HepG2 (cell line): ENCODE data around the gene APBB2. TPM values are rescaled to one million over a fixed set of nuclear protein-coding genes. Genes with fewer than 3 reads are reported as not detected.

Experiments
- ATAC-seq: fragments of 200-7000 bp; cut with Tn5 transposase; 3 replicates; pipeline ENCODE4 v1.9.1; 2020; ENCODE audit warnings: mild to moderate bottlenecking, moderate library complexity
- BruUV-seq: library from RNA; stranded (reverse); fragments of 400-500 nt; replicated peaks from 2 replicates; lab custom pipeline; 2021; lab: Mats Ljungman, UMichigan
- CTCF ChIA-PET: fragments of 300-600 bp; formaldehyde crosslinking; extraction: SDS; loops from one replicate; lab custom pipeline; 2021; ENCODE audit warnings: low total read pairs, inconsistent platforms, low intra/inter-chr PET ratio; lab: Yijun Ruan, JAX
- POLR2A ChIA-PET: fragments of 350-600 bp; sonication (Branson Sonifier 250); formaldehyde crosslinking; loops from one replicate; lab custom pipeline; 2020; ENCODE audit warnings: antibody characterized with exemption, inconsistent platforms; lab: Yijun Ruan, JAX
- DNase-seq: peaks from one replicate; pipeline ENCODE4 v3.0.0-alpha.2; 2015; ENCODE audit warnings: low spot score
- FAIRE-seq: peaks from 3 replicates; lab custom pipeline; 2011; peaks lifted over from hg19 to GRCh38; lab: Jason Lieb, UNC
- H2AFZ ChIP-seq: one replicate; pipeline ENCODE4 v1.6.1; 2011; ENCODE audit warnings: low read length, inconsistent platforms
- H3K27ac ChIP-seq: fragments of 300-600 bp; 3 replicates; pipeline ENCODE4 v1.8.0; 2011; ENCODE audit warnings: mixed run types, mild to moderate bottlenecking, mixed read lengths, low read length, inconsistent platforms; ENCODE audit not compliant: insufficient read depth; ENCODE audit errors: extremely low read length
- H3K27me3 ChIP-seq, 2 experiments: fragments of 200-600 bp in 1 of 2; 2 replicates in 1 of 2; 3 replicates in 1 of 2; pipeline versions ENCODE4 v1.6.0 to v1.8.0; 2011; ENCODE audit warnings: low read length in 2 of 2, mild to moderate bottlenecking in 2 of 2, moderate library complexity in 2 of 2, inconsistent platforms in 1 of 2; ENCODE audit not compliant: insufficient read depth in 2 of 2, control insufficient read depth in 1 of 2
- H3K36me3 ChIP-seq, 2 experiments: fragments of 200-600 bp in 1 of 2; replicated peaks in 1 of 2; 2 replicates in 1 of 2; 3 replicates in 1 of 2; pipeline versions ENCODE4 v1.5.1 to v1.8.0; 2011; ENCODE audit warnings: low read length in 2 of 2, inconsistent platforms in 1 of 2; ENCODE audit not compliant: insufficient read depth in 2 of 2, control insufficient read depth in 1 of 2
- H3K4me1 ChIP-seq: 2 replicates; pipeline ENCODE4 v1.5.1; 2012; ENCODE audit warnings: low read length, inconsistent platforms; ENCODE audit not compliant: insufficient read depth
- H3K4me2 ChIP-seq: 2 replicates; pipeline ENCODE4 v1.6.0; 2011; ENCODE audit warnings: low read depth, low read length, inconsistent platforms
- H3K4me3 ChIP-seq, 3 experiments: fragments of 200-600 bp in 1 of 3; sonication (generic), shearing (Covaris generic) in 1 of 3; replicated peaks in 1 of 3; 2 replicates each; pipeline ENCODE4 v1.5.1; 2011 to 2016; ENCODE audit warnings: low read length in 3 of 3, inconsistent platforms in 2 of 3, low read depth in 2 of 3, mild to moderate bottlenecking in 2 of 3, control low read depth in 1 of 3, mixed read lengths in 1 of 3; ENCODE audit not compliant: insufficient read depth in 1 of 3
- H3K79me2 ChIP-seq: one replicate; pipeline ENCODE4 v1.6.1; 2011; ENCODE audit warnings: low read length, inconsistent platforms; ENCODE audit not compliant: insufficient read depth
- H3K9ac ChIP-seq: 2 replicates; pipeline ENCODE4 v1.6.0; 2011; ENCODE audit warnings: mild to moderate bottlenecking, low read depth, low read length, inconsistent platforms; ENCODE audit not compliant: insufficient read depth
- H3K9me3 ChIP-seq: 2 replicates; pipeline ENCODE4 v1.5.1; 2012; ENCODE audit warnings: mild to moderate bottlenecking, low read length
- H4K20me1 ChIP-seq: 2 replicates; pipeline ENCODE4 v1.6.0; 2011; ENCODE audit warnings: inconsistent platforms, mild to moderate bottlenecking, low read length, moderate library complexity; ENCODE audit not compliant: insufficient read depth
- CBX5 ChIP-seq: sonication (generic); formaldehyde crosslinking; IDR thresholded peaks from 2 replicates; pipeline ENCODE4 v1.4.0; 2020; ENCODE audit warnings: missing genetic modification reagents, borderline replicate concordance
- GMEB1 ChIP-seq: sonication (generic); formaldehyde crosslinking; IDR thresholded peaks from 2 replicates; pipeline ENCODE4 v1.5.1; 2020; ENCODE audit warnings: missing genetic modification reagents, mild to moderate bottlenecking, borderline replicate concordance
- MIXL1 ChIP-seq: IDR thresholded peaks from 2 replicates; pipeline ENCODE4 v1.6.1; 2016
- PHB2 ChIP-seq: fragments of 450-650 bp; IDR thresholded peaks from 2 replicates; pipeline ENCODE4 v1.6.1; 2018; ENCODE audit not compliant: partially characterized antibody
- REXO4 ChIP-seq: sonication (generic); formaldehyde crosslinking; IDR thresholded peaks from 2 replicates; pipeline ENCODE4 v1.8.0; 2022; ENCODE audit warnings: missing genetic modification reagents, mild to moderate bottlenecking, borderline replicate concordance
- SP5 ChIP-seq: IDR thresholded peaks from 2 replicates; pipeline ENCODE4 v1.6.1; 2016; ENCODE audit warnings: low read depth, borderline replicate concordance
- ZKSCAN5 ChIP-seq: sonication (generic); formaldehyde crosslinking; IDR thresholded peaks from 2 replicates; pipeline ENCODE4 v1.5.1; 2020; ENCODE audit warnings: mild to moderate bottlenecking, missing genetic modification reagents
- ZNF142 ChIP-seq: sonication (generic); formaldehyde crosslinking; IDR thresholded peaks from 2 replicates; pipeline ENCODE4 v1.4.0; 2020; ENCODE audit warnings: missing genetic modification reagents
- ZNF276 ChIP-seq: sonication (generic); formaldehyde crosslinking; IDR thresholded peaks from 2 replicates; pipeline ENCODE4 v1.4.0; 2020; ENCODE audit warnings: mild to moderate bottlenecking, low read depth, missing genetic modification reagents
- ZNF280D ChIP-seq: sonication (generic); formaldehyde crosslinking; IDR thresholded peaks from 2 replicates; pipeline ENCODE4 v1.5.1; 2020; ENCODE audit warnings: mild to moderate bottlenecking, missing genetic modification reagents
- ZNF296 ChIP-seq: sonication (generic); formaldehyde crosslinking; conservative IDR thresholded peaks from 2 replicates; pipeline ENCODE4 v1.5.0; 2020; ENCODE audit warnings: mild to moderate bottlenecking, missing genetic modification reagents
- ZNF326 ChIP-seq: sonication (generic); formaldehyde crosslinking; IDR thresholded peaks from 2 replicates; pipeline ENCODE4 v1.4.0; 2020; ENCODE audit warnings: missing genetic modification reagents, borderline replicate concordance
- ZNF713 ChIP-seq: sonication (generic); formaldehyde crosslinking; IDR thresholded peaks from 2 replicates; pipeline ENCODE4 v1.4.0; 2020; ENCODE audit warnings: mild to moderate bottlenecking, missing genetic modification reagents
- WGBS: methylation state at CpG from one replicate; pipeline ENCODE4 v1.1.6; 2017; ENCODE audit warnings: low lambda C conversion rate; 5-methylcytosine and 5-hydroxymethylcytosine counted together
- in situ Hi-C: cut with HindIII; loops from 2 replicates; pipeline ENCODE4 v1.10.0; 2017; ENCODE audit warnings: low pct_unique_long_range_greater_than_20kb; ENCODE audit not compliant: extremely low pct_ligation_motif_present
- intact Hi-C: fragments of 100-400 bp; cut with micrococcal nuclease; formaldehyde crosslinking; loops from one replicate; pipeline ENCODE4 v1.10.0; 2022; ENCODE audit not compliant: unreplicated experiment
- polyA plus RNA-seq, 8 experiments: library from polyadenylated mRNA; depleted of rRNA in 3 of 8; stranded (reverse) in 7 of 8; unstranded in 1 of 8; fragments of >200 nt; fragmentation: Illumina TruSeq in 4 of 8; extraction: Trizol in 4 of 8; gene quantifications; 2 replicates each; pipeline versions ENCODE4 v1.2.1 to v1.2.3, GENCODE V29; 2011 to 2016; ENCODE audit warnings: low read depth in 4 of 8, missing spikeins in 1 of 8, mixed read lengths in 1 of 8; ENCODE audit not compliant: insufficient read depth in 1 of 8
- total RNA-seq, 5 experiments: library from RNA; depleted of rRNA; stranded (reverse); fragments of >200 nt; fragmentation: Illumina TruSeq; extraction: Trizol; gene quantifications; 2 replicates each; pipeline ENCODE4 v1.2.3, GENCODE V29; 2016; ENCODE audit warnings: low read depth in 1 of 5

APBB2 gene
- total and polyA plus RNA-seq, 2 of the 13 experiments (the other 11 are each of a cell fraction or from before 2014, with no cell fraction given), result 11.7 to 17.0 TPM

DNA sequence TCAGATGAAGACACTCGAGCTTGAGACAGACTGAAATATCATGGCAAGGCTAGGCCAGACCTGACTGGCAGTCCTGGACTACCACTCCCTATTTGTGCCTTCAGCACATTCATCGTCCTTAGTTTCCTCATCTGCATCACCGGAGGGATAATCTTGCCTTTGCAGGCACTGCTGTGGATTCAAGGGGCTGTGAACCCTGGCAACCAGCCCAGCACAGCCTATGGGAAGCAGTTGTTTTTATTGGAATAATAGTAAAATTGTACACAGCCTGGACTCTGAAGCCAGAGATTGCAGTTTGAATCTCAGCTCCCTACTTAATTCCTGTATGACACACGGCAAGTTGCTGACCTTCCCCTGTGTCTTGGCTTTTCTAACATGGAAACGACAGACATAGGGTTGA, 303.6 kb downstream of the APBB2 start:
- H2AFZ ChIP-seq, result no peak overlapping the region
- H3K4me1 ChIP-seq, result no peaks in the 10 kb centered on the region
- WGBS, result 98% methylated on average over 5 of the region's 5 CpGs
- ChIA-PET POLR2A (no interaction called here), CTCF (no interaction called here)
- no peaks in the 10 kb centered on the region for H3K79me2 ChIP-seq
- no peaks in the 10 kb centered on the region for H3K27me3 ChIP-seq
- H3K27ac ChIP-seq, result no peak overlapping the region
- no TSS peak for BruUV-seq
- ATAC-seq (no peak), DNase-seq (no peak), FAIRE-seq (no peak)
- H3K4me3 ChIP-seq, result no peak overlapping the region
- intact Hi-C loops (no loop called here), in situ Hi-C loops (no loop called here)
- H3K9ac ChIP-seq, result no peak overlapping the region
- no peaks in the 10 kb centered on the region for H3K9me3 ChIP-seq
- no peak overlapping the region for H3K4me2 ChIP-seq
- H4K20me1 ChIP-seq, result no peaks in the 10 kb centered on the region
- H3K36me3 ChIP-seq, result no peaks in the 10 kb centered on the region; a peak in 1 of 5 replicates
- TF ChIP-seq ZKSCAN5, result no peak
- TF ChIP-seq SP5, result no peak
- no peak for TF ChIP-seq ZNF326 (CRISPR knock-in tag)
- no peak for TF ChIP-seq ZNF713 (CRISPR knock-in tag)
- TF ChIP-seq PHB2, result no peak
- TF ChIP-seq ZNF296 (CRISPR knock-in tag), result no peak
- no peak for TF ChIP-seq CBX5 (CRISPR knock-in tag)
- no peak for TF ChIP-seq MIXL1 (CRISPR knock-in tag)
- no peak for TF ChIP-seq ZNF276 (CRISPR knock-in tag)
- TF ChIP-seq ZNF280D (CRISPR knock-in tag), result no peak
- TF ChIP-seq GMEB1 (CRISPR knock-in tag), result no peak
- no peak for TF ChIP-seq REXO4 (CRISPR knock-in tag)
- TF ChIP-seq ZNF142, result no peak
